Dermis blood vessel endothelial cell (primary cell): ENCODE data around the gene GH2. TPM values are rescaled to one million over a fixed set of nuclear protein-coding genes. Genes with fewer than 3 reads are reported as not detected.
"Not testable (repeated sequence)": the region's sequence is repeated elsewhere in the genome, so short reads cannot be mapped to it uniquely, and the experiment has no call there.

Experiments used
- DNase-seq: peaks from one replicate; pipeline ENCODE4 v3.0.0; 2010
- total RNA-seq: library from RNA; depleted of rRNA; stranded (reverse); fragments of >200 nt; gene quantifications from 2 replicates; pipeline ENCODE4 v1.2.3, GENCODE V29; 2014

The GH2 gene
- total RNA-seq, result not detected in 2 replicates

GRCh38 chr17:63881935-63882601 is at the start of gene GH2:
Gene GH2, minus strand, starts transcription at chr17:63881944. Its CDS starts 143 bp downstream, at chr17:63881801.
- DNase-seq, result peak; percentile 70

DNA sequence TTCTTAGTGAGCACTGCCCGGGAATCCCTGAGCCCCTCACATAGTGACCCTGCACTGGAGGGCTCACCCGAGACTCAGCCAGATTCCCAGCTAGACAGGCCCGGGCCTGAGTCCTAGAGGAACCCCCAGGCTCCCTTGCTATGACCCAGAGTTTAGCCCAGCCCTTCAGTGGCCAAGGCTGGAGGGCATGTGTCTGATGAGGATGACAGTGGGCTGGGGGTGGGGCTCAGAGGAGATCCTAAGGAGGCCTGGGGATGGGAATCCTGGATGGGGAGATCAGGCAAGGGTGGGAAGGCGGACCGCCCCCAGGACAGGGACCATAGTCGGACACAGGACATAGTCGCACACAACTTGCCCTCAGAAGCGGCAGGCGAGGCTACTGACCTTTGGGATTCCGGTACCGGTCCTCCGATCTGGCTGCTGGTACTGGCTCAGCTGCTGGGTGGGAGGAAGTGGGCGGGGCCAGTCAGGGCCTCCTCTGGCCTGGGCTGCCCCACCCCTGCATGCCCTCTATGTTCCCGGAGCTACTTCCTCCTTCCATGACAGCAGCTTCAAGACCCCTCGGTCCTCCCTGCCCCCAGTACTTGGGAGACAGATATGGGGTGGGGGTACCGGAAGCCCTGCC is 49.3 kb upstream of the GH2 start:
- DNase-seq, result peak; percentile 19

DNA sequence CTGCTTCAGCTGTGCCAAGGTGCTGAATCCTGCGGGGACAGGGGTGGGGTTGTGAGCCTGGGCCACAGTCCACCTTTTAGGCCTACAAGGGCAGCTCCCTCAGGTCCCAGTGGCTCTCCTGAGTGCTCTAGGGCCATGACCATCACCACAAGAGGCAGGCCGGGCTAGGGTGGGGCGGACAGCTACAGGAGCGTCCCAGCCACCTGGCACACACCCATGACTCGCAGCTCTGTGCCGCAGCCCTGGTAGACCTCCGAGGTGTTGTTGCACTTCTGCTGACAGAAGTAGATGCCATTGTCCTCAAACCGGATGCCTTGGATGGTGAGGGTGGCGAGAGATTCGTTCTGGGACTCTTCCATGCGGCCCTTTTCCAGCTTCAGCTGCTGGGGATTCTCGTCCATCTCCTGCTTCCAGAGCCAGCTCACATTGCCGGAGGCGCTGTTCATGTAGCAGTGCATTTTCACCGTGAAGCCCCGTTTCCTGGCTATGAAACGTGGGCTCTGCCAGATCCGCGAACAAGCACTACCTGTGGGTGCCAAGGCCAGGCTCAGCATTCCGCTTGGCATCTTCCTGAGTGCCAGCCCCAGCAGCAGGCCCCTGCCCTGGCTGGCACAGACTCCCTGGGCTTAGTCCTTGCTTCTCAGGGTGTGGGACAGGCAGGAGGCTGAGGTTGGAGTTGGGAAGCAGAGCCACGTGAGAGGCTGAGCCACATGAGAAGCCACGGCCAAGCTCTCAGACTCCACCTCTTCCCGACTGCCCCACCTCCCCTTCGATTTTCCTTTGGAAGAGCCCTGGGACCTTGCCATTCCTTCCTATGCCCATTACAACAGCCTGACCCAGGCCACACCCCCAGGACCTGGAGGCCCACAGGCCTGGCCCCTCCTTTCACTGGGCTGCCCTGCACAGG is 48.4 kb upstream of the GH2 start:
- no peak for DNase-seq

DNA sequence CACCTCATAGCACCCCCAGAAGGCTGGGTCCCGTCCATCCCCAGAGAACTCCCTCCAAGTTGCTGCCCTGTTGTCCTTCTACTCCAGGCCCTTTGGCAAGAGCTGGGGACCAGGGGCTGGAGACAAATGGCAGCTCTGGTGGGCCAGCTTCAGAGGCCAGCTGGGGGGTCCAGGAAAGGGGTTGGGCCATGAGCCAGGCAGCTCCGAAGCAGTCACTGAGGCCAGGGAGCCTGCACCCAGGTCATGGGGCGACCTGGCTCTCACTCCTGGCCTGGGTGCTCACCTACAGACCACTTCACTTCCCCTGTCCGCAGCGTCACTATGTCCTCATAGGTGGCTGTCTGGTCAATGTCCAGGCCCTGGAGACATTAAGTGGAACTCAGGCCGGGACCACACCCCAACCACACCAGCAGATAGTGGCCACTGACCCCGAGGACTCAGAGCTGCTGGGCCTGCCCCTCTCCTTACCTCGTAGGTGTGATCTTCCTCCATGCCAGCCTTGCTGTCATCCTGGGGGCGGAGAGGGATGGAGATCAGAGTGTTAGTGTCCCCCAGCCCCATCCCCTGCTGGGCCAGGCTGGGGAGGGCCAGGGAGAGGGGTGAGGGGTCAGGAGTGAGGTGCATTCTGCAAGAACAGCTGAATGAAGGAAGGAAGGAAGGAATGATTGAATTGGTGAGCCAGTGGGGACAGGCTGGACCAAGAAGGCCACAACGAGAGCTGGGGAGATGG is 47.4 kb upstream of the GH2 start:
- no peak for DNase-seq

- no peak for DNase-seq
Measured at GRCh38 chr17:63928172-63928666, 46.5 kb upstream of the GH2 start.

- peak; percentile 18 for DNase-seq
Measured at GRCh38 chr17:63927464-63928171, 45.9 kb upstream of the GH2 start.

DNA sequence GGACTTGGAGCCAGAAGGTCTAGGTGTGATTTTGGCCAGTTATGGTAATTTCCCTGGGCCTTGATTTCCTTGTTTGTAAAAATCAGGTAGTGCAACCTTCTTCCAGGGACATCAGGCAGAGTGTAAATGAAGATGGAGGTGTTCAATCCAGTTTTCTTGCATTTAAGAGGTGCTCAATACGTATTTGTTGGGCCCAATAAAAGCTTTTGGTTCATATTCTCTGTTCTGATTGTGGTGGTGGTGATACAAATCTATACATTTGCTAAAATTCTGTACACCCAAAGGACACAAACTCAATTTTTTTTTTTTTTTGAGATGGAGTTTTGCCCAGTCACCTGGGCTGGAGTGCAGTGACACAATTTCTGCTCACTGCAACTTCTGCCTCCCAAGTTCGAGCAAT is 44.4 kb upstream of the GH2 start:
- DNase-seq, result no peak

GRCh38 chr17:63925615-63926014 is 43.9 kb upstream of the GH2 start:
- DNase-seq, result no peak

DNA sequence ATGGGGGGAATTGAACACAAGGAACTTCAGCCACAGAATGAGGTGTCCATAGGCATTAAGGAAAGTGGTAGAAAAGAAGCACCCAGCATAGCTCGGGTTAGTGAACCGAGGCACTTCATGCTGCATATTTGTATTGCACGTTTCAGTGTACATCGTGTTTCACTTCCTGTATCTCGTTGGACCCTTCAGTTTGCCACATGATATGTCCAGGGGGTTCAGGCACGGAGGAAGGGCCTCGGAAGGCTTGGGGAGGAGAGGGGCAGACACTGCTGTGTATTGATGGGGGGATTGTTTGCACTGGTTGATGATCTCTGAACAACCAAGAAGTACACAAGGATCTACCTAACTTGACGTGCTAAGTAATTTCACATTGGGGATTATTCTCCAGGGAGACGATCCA is 40.7 kb upstream of the GH2 start:
- DNase-seq, result not testable (repeated sequence)

- DNase-seq, result not testable (repeated sequence)
Measured at GRCh38 chr17:63920779-63921178, 39.0 kb upstream of the GH2 start.

DNA sequence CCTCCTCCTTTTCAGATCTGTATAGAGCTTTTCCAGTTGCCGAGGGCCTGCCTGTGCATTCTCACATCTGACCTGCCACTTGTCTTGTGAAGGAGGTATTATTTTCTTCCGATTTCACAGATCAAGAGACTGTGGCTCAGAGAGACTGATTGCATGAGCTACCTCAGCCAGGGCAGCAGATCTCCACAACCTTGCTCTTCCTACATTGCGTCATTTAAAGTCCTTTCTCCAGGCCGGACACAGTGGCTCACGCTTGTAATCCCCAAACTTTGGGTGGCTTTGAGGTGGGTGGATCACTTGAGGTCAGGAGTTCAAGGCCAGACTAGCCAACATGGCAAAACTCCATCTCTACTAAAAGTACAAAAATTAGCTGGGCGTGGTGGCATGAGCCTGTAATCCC is 38.3 kb upstream of the GH2 start:
- DNase-seq, result not testable (repeated sequence)

DNA sequence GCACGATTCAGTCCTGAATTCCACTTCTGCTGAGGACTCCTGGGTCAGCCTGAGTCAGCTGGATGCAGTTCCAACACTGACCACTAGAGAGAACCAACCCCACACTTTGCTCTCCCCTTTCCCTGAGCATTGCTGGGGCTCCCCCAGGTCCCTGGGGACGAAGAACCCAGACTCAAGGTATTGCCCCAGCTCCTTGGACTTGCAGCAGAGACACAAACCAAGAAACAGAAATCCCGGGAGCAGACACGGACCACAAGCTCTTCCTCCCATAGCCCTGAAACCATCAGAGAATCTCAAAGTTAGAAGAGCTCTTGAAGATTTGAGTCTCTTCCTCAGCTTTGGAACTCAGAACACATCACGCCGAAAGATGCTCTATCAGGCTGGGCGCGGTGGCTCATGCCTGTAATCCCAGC is 37.6 kb upstream of the GH2 start:
- DNase-seq, result peak; percentile 81

DNA sequence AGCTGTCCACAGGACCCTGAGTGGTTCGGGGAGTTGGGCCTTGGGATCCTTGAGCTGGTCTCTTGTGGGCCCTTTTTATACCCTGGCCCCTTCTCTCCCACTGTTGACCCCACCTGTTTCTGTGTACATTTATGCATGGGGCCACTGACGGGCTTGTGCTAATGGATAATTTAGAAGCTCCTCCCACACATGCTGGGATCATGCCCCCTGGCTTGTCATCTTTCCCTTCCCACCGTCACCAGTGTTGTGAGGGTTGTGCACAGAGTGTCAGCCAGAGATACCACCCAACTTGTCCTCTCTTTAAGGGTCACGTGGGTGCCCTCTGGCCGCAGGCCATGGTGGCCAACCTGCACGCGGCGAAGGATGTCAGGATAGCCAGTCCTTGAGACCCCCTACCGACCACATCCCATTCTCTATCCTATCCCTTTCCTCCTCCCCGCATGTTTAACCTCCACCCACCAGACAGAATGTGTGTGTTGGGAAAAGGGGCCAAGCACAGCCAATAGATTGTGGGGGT is 37.1 kb upstream of the GH2 start, which contains the start of gene GH1:
Gene GH1, minus strand, starts transcription at position 51 of the 517 bp plus-strand sequence. CDS start 63 bp downstream, outside the sequence.
- not testable (repeated sequence) for DNase-seq

DNA sequence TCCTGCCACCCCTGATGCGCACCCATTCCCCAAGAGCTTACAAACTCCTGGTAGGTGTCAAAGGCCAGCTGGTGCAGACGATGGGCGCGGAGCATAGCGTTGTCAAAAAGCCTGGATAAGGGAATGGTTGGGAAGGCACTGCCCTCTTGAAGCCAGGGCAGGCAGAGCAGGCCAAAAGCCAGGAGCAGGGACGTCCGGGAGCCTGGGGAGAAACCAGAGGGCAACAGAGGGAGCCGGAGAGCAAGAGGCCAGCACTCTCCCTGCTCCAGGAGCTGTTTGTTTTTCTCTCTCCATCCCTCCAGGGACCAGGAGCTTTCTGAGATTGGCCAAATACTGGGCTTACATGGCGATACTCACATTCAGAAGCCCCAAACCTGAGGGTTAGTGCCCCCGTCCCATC is 36.6 kb upstream of the GH2 start:
- DNase-seq, result peak; percentile 12

- no peak for DNase-seq
Measured at GRCh38 chr17:63917646-63918045, 35.9 kb upstream of the GH2 start.

DNA sequence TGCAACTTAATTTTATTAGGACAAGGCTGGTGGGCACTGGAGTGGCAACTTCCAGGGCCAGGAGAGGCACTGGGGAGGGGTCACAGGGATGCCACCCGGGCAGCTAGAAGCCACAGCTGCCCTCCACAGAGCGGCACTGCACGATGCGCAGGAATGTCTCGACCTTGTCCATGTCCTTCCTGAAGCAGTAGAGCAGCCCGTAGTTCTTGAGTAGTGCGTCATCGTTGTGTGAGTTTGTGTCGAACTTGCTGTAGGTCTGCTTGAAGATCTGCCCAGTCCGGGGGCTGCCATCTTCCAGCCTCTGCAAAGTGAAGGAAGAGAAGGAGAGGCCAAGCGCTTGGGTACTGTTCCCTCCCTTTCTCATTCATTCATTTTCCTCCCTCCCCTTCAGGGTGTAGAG is 35.5 kb upstream of the GH2 start:
- DNase-seq, result not testable (repeated sequence)

- no peak for DNase-seq
Measured at GRCh38 chr17:63916566-63917185, 34.9 kb upstream of the GH2 start.

GRCh38 chr17:63915753-63916152 is 34.0 kb upstream of the GH2 start:
- DNase-seq, result not testable (repeated sequence)

DNA sequence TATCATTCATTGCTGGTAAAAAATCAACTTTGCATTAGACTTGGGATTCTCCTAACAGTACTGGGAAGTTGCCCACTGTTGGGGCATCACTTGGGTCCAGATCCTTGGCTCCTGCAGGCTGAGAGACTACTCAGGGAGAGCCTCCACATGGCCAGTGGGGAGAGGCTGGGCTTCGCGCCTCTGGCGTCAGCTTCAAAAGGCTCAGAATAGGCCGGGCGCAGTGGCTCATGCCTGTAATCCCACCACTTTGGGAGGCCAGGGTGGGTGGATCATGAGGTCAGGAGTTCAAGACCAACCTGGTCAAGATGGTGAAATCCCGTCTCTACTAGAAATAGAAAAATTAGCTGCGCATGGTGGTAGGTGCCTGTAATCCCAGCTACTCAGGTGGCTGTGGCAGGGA is 32.7 kb upstream of the GH2 start:
- no peak for DNase-seq

GRCh38 chr17:63911657-63912100 is 29.9 kb upstream of the GH2 start:
- peak; percentile 61 for DNase-seq
